ENCODE results near the gene PSMB11. TPM values are rescaled to one million over a fixed set of nuclear protein-coding genes. Genes with fewer than 3 reads are reported as not detected.

PSMB11 gene
- total RNA-seq, 4 donors from 2014 or later, result not detected

GRCh38 chr14:23047034-23047634 lies 5.1 kb downstream of the PSMB11 start:
- TF ChIP-seq CTCF (IDR thresholded peaks at IDR 0.05; ENCODE audit: low read depth), result no peak

GRCh38 chr14:23047751-23048693 lies 6.0 kb downstream of the PSMB11 start:
- TF ChIP-seq CTCF (IDR thresholded peaks at IDR 0.05; ENCODE audit: low read depth), result no peak

- TF ChIP-seq CTCF (IDR thresholded peaks at IDR 0.05; ENCODE audit: low read depth), result no peak
These were observed 7.0 kb downstream of the PSMB11 start for GRCh38 chr14:23049011-23049410.

GRCh38 chr14:23051141-23052057 lies 9.4 kb downstream of the PSMB11 start:
- no peak for TF ChIP-seq CTCF (IDR thresholded peaks at IDR 0.05; ENCODE audit: low read depth)

GRCh38 chr14:23052182-23052623 lies 10.2 kb downstream of the PSMB11 start:
- no peak for TF ChIP-seq CTCF (IDR thresholded peaks at IDR 0.05; ENCODE audit: low read depth)

- no peak for TF ChIP-seq CTCF (IDR thresholded peaks at IDR 0.05; ENCODE audit: low read depth)
These were observed 10.7 kb downstream of the PSMB11 start for GRCh38 chr14:23052671-23053070.
